OCI-LY3 (cell line): ENCODE results near the gene KEAP1.
"Not testable (repeated sequence)": the region's sequence is repeated elsewhere in the genome, so short reads cannot be mapped to it uniquely, and the experiment has no call there.

Experiments
- CTCF ChIP-seq: fragments of 200-600, 300-600 bp; sonication (generic); IDR thresholded peaks from 2 replicates; pipeline ENCODE4 v1.5.1; 2014; ENCODE audit warnings: antibody characterized with exemption, low read length, low read depth
- EZH2phosphoT487 ChIP-seq: fragments of 200-600 bp; shearing (Covaris generic); IDR thresholded peaks from 2 replicates; pipeline ENCODE4 v1.6.1; 2018; ENCODE audit warnings: antibody characterized with exemption, mixed run types, low read depth

- TF ChIP-seq CTCF, EZH2phosphoT487: not testable (repeated sequence)
These were observed 44.4 kb downstream of the KEAP1 start for GRCh38 chr19:10458733-10459132.
